Heart left ventricle (tissue), 13 donors: ENCODE measurements around the gene NANOS3.

Experiments used
- CTCF ChIP-seq, 12 donors: fragments of 200-600 bp; sonication (generic) in 4 of 12; IDR thresholded peaks; one replicate each; pipeline versions ENCODE4 v1.5.0 to v1.8.0; 2018 to 2022; ENCODE audit warnings: antibody characterized with exemption in 12 of 12, mild to moderate bottlenecking in 5 of 12
- POLR2A ChIP-seq, 2 donors: fragments of 450-650 bp; IDR thresholded peaks; one replicate each; pipeline ENCODE4 v1.6.1; 2017; ENCODE audit warnings: antibody characterized with exemption in 2 of 2, mild to moderate bottlenecking in 2 of 2, moderate library complexity in 2 of 2
- donor health status: ischemic (EF 13 %, LVEDD 7.1; RV severe dilation, severe dysfunction).
- donor health status: DM: no; HTN: yes; CAD: no.
- donor health status: DM: no; HTN: no; CAD: no.
- donor health status: ischemic (EF 25% LVEDD 6.9; RV normal size, moderate dysfunction).
- donor health status: ischemic (EF 25% LVEDD 5.7; RV mildly dilated, moderate dysfunction).
- donor health status: ischemic (EF 35%, LVEDD 5.7; RV mildly dilated, moderate dysfunction).
- donor health status: nonischemic (EF 11% LVEDD 7.7; RV severe dilation, severe dysfunction).
- donor health status: DM: yes; HTN: yes; CAD: no.
- donor health status: PGD.
- donor health status: ischemic (EF 29% LVEDD 5.4; RV normal size, mild dysfunction).
- donor health status: nonischemic (EF 23%, LVEDD 6.1; RV moderate dilation, normal function).

GRCh38 chr19:13896227-13896626, 19.3 kb downstream of the NANOS3 start:
- TF ChIP-seq CTCF (IDR thresholded peaks at IDR 0.05): no peak
- TF ChIP-seq POLR2A (IDR thresholded peaks at IDR 0.05): no peak
